Endothelial cell of umbilical vein (primary cell): ENCODE measurements around the gene P4HB. TPM values are rescaled to one million over a fixed set of nuclear protein-coding genes. Genes with fewer than 3 reads are reported as not detected.

Experiments used
- BruUV-seq: library from RNA; stranded (reverse); fragments of 400-500 nt; replicated peaks from 2 replicates; lab custom pipeline; 2021; lab: Mats Ljungman, UMichigan
- CTCF ChIA-PET: fragments of 300-600, 350-600 bp; sonication (Branson Sonifier 250); formaldehyde crosslinking; loops from one replicate; lab custom pipeline; 2021; ENCODE audit warnings: antibody characterized with exemption, inconsistent platforms; lab: Charles Lee
- POLR2A ChIA-PET: fragments of 300-600, 350-600 bp; sonication (Branson Sonifier 250); formaldehyde crosslinking; loops from one replicate; lab custom pipeline; 2021; ENCODE audit warnings: antibody characterized with exemption, inconsistent platforms; lab: Charles Lee
- DNase-seq: peaks from one replicate; pipeline ENCODE4 v3.0.0-alpha.2; 2011; ENCODE audit warnings: low read depth, low spot score
- FAIRE-seq: peaks from 2 replicates; lab custom pipeline; 2011; peaks lifted over from hg19 to GRCh38; lab: Jason Lieb, UNC
- H2AFZ ChIP-seq: 2 replicates; pipeline ENCODE4 v1.6.0; 2012; ENCODE audit warnings: low read depth, low read length, control low read depth, inconsistent platforms
- H3K27ac ChIP-seq: 2 replicates; pipeline ENCODE4 v1.5.1; 2011; ENCODE audit warnings: low read depth, mild to moderate bottlenecking, control low read depth, low read length, moderate library complexity; ENCODE audit not compliant: insufficient read depth
- H3K27me3 ChIP-seq, 2 experiments: 2 replicates each; pipeline versions ENCODE4 v1.6.0 to v1.6.1; 2011; ENCODE audit warnings: low read length in 2 of 2, mixed read lengths in 1 of 2; ENCODE audit not compliant: control insufficient read depth in 2 of 2, insufficient read depth in 2 of 2
- H3K36me3 ChIP-seq, 2 experiments: 2 replicates in 1 of 2; 3 replicates in 1 of 2; pipeline ENCODE4 v1.5.1; 2011; ENCODE audit warnings: low read length in 2 of 2, mild to moderate bottlenecking in 1 of 2, moderate library complexity in 1 of 2; ENCODE audit not compliant: control insufficient read depth in 2 of 2, insufficient read depth in 2 of 2; ENCODE audit errors: extremely low read depth in 1 of 2
- H3K4me1 ChIP-seq: 3 replicates; pipeline ENCODE4 v1.5.1; 2011; ENCODE audit warnings: mild to moderate bottlenecking, low read length; ENCODE audit not compliant: control insufficient read depth, insufficient read depth; ENCODE audit errors: extremely low read depth
- H3K4me2 ChIP-seq: 2 replicates; pipeline ENCODE4 v1.6.1; 2011; ENCODE audit warnings: low read length, control low read depth, mixed read lengths; ENCODE audit not compliant: insufficient read depth
- H3K4me3 ChIP-seq, 3 experiments: fragments of 200-600 bp in 1 of 3; sonication (generic), shearing (Covaris generic) in 1 of 3; replicated peaks in 1 of 3; 2 replicates each; pipeline ENCODE4 v1.5.1; 2011 to 2016; ENCODE audit warnings: control low read depth in 3 of 3, low read length in 3 of 3, mild to moderate bottlenecking in 2 of 3, inconsistent platforms in 1 of 3, low read depth in 1 of 3, moderate library complexity in 1 of 3; ENCODE audit not compliant: insufficient read depth in 1 of 3
- H3K79me2 ChIP-seq: 2 replicates; pipeline ENCODE4 v1.6.0; 2012; ENCODE audit warnings: low read length, inconsistent platforms; ENCODE audit not compliant: control insufficient read depth, insufficient read depth
- H3K9ac ChIP-seq: replicated peaks from 2 replicates; pipeline ENCODE3; 2011; ENCODE audit warnings: low read length, control low read depth; ENCODE audit not compliant: insufficient read depth; ENCODE audit errors: extremely low read depth
- H3K9me1 ChIP-seq: replicated peaks from 3 replicates; pipeline ENCODE4 v1.6.0; 2011; ENCODE audit warnings: mild to moderate bottlenecking, low read length; ENCODE audit not compliant: control insufficient read depth, insufficient read depth; ENCODE audit errors: extremely low read depth
- H3K9me3 ChIP-seq: replicated peaks from 2 replicates; pipeline ENCODE4 v1.5.1; 2012; ENCODE audit warnings: low read length, inconsistent platforms; ENCODE audit not compliant: control insufficient read depth, insufficient read depth
- H4K20me1 ChIP-seq: replicated peaks from 2 replicates; pipeline ENCODE3; 2011; ENCODE audit warnings: mild to moderate bottlenecking, low read length; ENCODE audit not compliant: control insufficient read depth, insufficient read depth; ENCODE audit errors: extremely low read depth
- EZH2 ChIP-seq: IDR thresholded peaks from 2 replicates; pipeline ENCODE4 v1.6.1; 2012; ENCODE audit warnings: borderline replicate concordance, low read depth, mild to moderate bottlenecking, moderate library complexity, low read length, inconsistent platforms; ENCODE audit not compliant: severe bottlenecking
- FOS ChIP-seq: IDR thresholded peaks from 2 replicates; pipeline ENCODE4 v1.6.1; 2011; ENCODE audit warnings: mild to moderate bottlenecking, low read length, moderate library complexity, borderline replicate concordance; ENCODE audit not compliant: insufficient read depth
- GATA2 ChIP-seq: IDR thresholded peaks from 2 replicates; pipeline ENCODE4 v1.7.0; 2011; ENCODE audit warnings: low read depth, mild to moderate bottlenecking, moderate library complexity, mixed read lengths, low read length; ENCODE audit not compliant: insufficient read length, insufficient read depth
- JUN ChIP-seq: IDR thresholded peaks from 2 replicates; pipeline ENCODE4 v1.6.1; 2011; ENCODE audit warnings: borderline replicate concordance, low read depth; ENCODE audit not compliant: insufficient read length, insufficient read depth
- MYC ChIP-seq: IDR thresholded peaks from one replicate; pipeline ENCODE4 v1.6.1; 2011; ENCODE audit warnings: mild to moderate bottlenecking, low read depth, low read length
- POLR2A ChIP-seq: IDR thresholded peaks from 2 replicates; pipeline ENCODE4 v1.6.1; 2012; ENCODE audit warnings: low read depth, mild to moderate bottlenecking, control low read depth, low read length
- POLR2AphosphoS5 ChIP-seq: IDR thresholded peaks from 2 replicates; pipeline ENCODE4 v1.6.1; 2012; ENCODE audit warnings: low read depth, mild to moderate bottlenecking, control low read depth, low read length, moderate library complexity; ENCODE audit not compliant: insufficient read depth
- dilution Hi-C: fragments of 300-500 bp; cut with MboI; formaldehyde crosslinking; loops from one replicate; pipeline ENCODE4 v1.15.0; 2019; ENCODE audit warnings: low sequenced_read_pairs; ENCODE audit not compliant: extremely low pct_ligation_motif_present
- intact Hi-C: fragments of 100-400 bp; cut with micrococcal nuclease; formaldehyde crosslinking; loops from one replicate; pipeline ENCODE4 v1.10.0; 2022
- polyA plus RNA-seq, 4 experiments: library from polyadenylated mRNA; depleted of rRNA in 3 of 4; stranded (reverse) in 3 of 4; unstranded in 1 of 4; fragments of >200 nt; gene quantifications; 2 replicates each; pipeline versions ENCODE4 v1.2.1 to v1.2.3, GENCODE V29; 2011 to 2012; ENCODE audit warnings: missing spikeins in 1 of 4
- total RNA-seq: library from RNA; stranded (reverse); gene quantifications from 2 replicates; pipeline ENCODE4 v1.2.3, GENCODE V29; 2021
- TF ChIP-seq, protein P1 (sequence below): IDR thresholded peaks from 2 replicates; pipeline ENCODE4 v1.6.1; 2011; ENCODE audit not compliant: insufficient read depth, insufficient read length
- TF ChIP-seq, protein P2 (sequence below), 2 donors: IDR thresholded peaks; 1 replicate in 1 of 2; 2 replicates in 1 of 2; pipeline ENCODE4 v1.5.1; 2011; ENCODE audit warnings: low read length in 2 of 2, mild to moderate bottlenecking in 2 of 2, moderate library complexity in 2 of 2, control low read depth in 1 of 2, inconsistent platforms in 1 of 2, low read depth in 1 of 2; ENCODE audit not compliant: insufficient read depth in 1 of 2; ENCODE audit errors: extremely low read depth in 1 of 2

Gene P4HB
- total and polyA plus RNA-seq, 2 donors (not counting 3 experiments of a cell fraction or from before 2014, with no cell fraction given), result 201 to 988 TPM

DNA sequence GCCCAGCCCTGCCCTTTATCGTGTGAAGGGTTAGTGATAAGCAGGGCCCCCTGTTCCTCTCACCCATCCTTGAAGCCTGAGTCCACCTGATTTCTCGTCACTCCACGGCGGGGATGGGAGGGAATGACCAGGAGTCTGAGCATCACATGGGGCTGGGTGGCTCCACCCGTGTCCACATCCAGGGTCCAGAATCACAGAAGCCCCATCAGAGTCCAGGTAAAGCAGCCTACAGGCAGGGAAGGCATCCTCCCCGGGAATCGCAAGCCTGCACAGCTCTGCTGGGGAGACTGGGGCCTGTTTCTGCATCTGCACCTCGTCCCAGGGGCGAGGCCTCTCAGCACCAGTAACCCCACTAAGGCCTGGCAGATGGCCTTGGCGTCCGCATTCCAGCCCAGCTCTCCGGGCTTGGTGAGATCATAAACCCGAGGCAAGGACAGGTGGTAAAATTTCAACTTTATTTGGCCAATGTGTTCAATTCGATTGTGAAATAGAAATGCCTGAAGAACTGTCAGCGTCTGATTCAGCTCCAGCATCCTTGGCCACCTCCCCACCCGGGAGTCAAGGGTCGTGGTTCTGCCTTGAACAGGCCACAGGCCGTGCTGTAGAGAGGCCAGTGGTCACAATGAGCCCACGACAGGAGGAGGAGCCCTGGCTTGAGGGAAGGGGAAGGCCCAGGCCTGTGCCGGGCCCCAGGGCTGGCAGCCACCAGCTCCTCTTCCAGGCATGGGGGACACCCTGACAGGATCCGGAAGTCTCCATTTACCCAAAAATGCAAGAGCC, 17.4 kb downstream of the P4HB start:
- Histone ChIP-seq H3K79me2 (no peaks in the 10 kb centered on the region), H3K4me2 (no peak overlapping the region), H3K27ac (no peak overlapping the region), H3K4me1 (no peaks in the 10 kb centered on the region), H3K4me3 (no peak overlapping the region), H3K36me3 (peaks cover 24 to 48% of the 10 kb centered on the region in 2 experiments), H3K9me3 (no peaks in the 10 kb centered on the region), H2AFZ (no peak overlapping the region), H3K9me1 (no peaks in the 10 kb centered on the region), H3K9ac (no peak overlapping the region), H4K20me1 (no peaks in the 10 kb centered on the region), H3K27me3 (no peaks in the 10 kb centered on the region)
- no TSS peak for BruUV-seq
- intact Hi-C loops (no loop called here), dilution Hi-C loops (no loop called here)
- DNase-seq (no peak), FAIRE-seq (no peak)
- ChIA-PET POLR2A (no interaction called here), CTCF (interaction anchor here (1.2 kb wide), 1 partner anchor 321 kb away, joined by 3 read pairs; no protein-coding TSS in a partner anchor)
- TF ChIP-seq, protein P1, sequence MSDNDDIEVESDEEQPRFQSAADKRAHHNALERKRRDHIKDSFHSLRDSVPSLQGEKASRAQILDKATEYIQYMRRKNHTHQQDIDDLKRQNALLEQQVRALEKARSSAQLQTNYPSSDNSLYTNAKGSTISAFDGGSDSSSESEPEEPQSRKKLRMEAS, result no peak
- no peak for TF ChIP-seq JUN
- no peak for TF ChIP-seq MYC
- no peak for TF ChIP-seq POLR2AphosphoS5
- TF ChIP-seq GATA2, result no peak
- TF ChIP-seq, protein P2, sequence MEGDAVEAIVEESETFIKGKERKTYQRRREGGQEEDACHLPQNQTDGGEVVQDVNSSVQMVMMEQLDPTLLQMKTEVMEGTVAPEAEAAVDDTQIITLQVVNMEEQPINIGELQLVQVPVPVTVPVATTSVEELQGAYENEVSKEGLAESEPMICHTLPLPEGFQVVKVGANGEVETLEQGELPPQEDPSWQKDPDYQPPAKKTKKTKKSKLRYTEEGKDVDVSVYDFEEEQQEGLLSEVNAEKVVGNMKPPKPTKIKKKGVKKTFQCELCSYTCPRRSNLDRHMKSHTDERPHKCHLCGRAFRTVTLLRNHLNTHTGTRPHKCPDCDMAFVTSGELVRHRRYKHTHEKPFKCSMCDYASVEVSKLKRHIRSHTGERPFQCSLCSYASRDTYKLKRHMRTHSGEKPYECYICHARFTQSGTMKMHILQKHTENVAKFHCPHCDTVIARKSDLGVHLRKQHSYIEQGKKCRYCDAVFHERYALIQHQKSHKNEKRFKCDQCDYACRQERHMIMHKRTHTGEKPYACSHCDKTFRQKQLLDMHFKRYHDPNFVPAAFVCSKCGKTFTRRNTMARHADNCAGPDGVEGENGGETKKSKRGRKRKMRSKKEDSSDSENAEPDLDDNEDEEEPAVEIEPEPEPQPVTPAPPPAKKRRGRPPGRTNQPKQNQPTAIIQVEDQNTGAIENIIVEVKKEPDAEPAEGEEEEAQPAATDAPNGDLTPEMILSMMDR (IDR thresholded peaks at IDR 0.05; ENCODE audit: extremely low read depth in 1 of 2, insufficient read depth in 1 of 2, low read depth in 1 of 2, low read length in 2 of 2), result no peak
- TF ChIP-seq FOS, result no peak
- TF ChIP-seq POLR2A, result no peak
- TF ChIP-seq EZH2, result no peak
